Measurements from ENCODE around the gene HS3ST3B1.

HS3ST3B1 gene

DNA sequence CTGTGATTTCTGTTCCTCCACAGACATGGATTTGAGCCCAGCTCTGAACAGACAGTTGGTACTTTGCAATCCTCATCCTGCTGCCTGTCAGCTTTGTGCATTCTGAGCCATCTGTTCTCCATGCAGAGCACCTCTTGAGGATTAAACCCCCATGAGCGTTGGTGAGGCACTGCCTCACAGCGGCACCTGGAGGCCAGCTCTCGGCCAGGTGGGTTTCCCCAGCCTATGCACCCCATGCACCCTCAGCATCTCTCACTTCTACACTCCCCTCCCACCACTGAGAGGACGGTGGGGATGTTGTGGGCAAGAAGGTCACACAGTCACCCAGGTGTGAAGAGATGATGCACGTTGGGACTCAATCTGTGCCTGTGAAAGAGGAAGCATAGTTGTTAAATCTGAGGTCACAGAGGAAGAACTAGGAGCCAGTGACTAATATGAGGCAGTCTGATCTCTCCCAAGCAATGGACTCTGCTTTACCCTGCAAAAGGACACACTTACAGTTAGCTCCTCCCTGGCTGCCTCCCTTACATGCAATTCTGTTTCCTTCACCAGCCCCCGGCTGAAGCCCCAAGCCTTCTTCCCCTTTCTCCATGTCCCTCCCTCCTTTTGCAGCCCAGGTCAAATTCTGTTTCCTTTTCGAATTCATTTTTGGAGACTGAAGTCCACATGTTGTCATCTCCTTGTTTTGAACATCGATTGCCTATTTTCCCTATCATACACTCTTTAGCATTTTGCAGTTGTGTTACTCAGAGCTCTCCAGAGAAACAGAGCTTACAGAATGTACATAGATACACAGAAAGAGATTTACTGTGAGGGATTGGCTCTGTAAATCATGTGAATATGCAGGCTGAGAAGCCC is 58.5 kb downstream of the HS3ST3B1 start:
- no peak for FAIRE-seq

GRCh38 chr17:14360856-14361255 is 60.0 kb downstream of the HS3ST3B1 start:
- FAIRE-seq: no peak

DNA sequence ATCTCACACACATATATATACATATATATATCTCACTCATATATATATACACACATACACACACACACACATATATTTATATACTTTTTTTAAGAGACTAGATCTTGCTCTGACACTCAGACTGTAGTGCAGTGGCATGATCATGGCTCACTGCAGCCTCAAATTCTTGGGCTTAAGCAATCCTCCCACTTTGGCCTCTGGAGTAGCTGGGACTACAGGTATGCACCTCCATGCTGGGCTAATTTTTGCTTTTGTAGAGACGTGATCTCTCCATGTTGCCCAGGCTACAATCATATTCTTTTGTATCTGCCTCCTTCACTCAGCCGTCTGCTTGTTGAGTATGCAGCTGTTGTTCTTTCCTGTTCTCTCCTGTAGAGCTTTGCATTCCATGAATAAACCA is 60.6 kb downstream of the HS3ST3B1 start:
- no peak for FAIRE-seq

- FAIRE-seq: no peak
Measured at GRCh38 chr17:14361945-14362508, 61.1 kb downstream of the HS3ST3B1 start.

DNA sequence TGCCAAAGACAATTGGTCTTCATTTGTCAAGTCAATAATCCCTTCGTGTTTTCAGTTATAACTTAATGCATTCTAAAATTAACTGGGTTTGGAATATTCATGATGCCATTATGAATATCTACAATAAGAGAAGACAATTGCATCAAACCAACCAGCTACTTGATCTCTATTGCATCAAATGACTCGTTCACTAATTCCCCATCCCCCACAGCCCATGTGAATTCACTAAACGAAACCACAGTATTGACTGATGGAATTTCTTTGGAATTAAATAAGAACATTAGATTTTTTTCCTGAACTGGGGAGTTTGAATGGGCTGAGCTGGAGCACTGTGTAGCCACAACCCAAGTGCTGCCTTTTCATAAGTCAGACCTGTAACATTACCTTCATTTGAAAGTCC is 65.3 kb downstream of the HS3ST3B1 start:
- FAIRE-seq: no peak

DNA sequence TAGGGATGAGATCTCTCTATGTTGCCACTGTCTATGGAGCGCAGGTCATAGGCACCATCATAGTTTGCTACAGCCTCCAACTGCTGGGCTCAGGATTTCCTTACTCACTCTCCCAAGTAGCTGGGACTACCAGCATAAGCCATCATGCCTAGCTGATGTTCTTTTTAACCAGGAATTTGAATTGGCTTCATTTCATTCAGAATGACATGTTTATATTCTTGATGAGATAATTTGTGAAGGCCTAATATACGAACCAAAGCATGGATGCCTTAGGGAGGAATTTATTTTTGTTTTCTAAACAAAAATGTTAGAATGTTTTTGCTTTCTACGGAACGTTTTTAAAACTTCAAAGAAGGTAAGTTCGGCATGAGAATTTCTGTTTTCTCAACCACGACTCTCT is 71.6 kb downstream of the HS3ST3B1 start:
- no peak for FAIRE-seq

- no peak for FAIRE-seq
Measured at GRCh38 chr17:14372905-14373613, 72.2 kb downstream of the HS3ST3B1 start.

DNA sequence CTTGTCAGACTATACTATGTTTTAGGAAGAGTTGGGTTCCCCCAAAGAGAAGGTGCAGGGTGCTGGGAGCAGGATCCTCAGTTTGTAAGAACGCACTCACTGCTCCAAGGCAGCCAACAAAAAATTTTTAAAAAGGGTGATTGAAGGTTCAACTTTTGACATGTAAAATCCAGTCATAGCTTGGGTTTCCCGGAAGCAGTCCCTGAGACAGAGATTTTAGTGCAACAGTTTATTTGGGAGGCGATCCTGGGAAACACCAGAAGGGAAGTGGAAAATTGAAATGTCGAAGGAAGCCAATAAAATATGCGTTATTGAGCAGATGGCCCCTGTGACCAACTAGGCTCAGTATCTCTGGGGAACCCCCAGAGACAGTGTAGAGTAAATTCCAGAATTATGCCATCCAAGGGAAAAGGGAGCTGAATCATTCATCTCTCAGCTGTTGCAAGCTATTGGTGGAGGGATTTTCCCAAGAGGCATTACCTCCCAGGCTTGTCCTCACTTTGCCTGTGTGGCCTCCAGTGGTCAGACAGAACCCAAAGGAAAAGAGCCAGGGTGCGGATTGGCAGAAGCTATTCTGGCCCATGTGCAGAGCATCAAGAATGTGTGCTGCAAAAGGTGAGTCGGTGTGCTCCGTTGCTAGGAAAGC is 72.9 kb downstream of the HS3ST3B1 start:
- FAIRE-seq: no peak

- FAIRE-seq: no peak
Measured at GRCh38 chr17:14374268-14374667, 73.4 kb downstream of the HS3ST3B1 start.

GRCh38 chr17:14376666-14377065 is 75.8 kb downstream of the HS3ST3B1 start:
- no peak for FAIRE-seq

DNA sequence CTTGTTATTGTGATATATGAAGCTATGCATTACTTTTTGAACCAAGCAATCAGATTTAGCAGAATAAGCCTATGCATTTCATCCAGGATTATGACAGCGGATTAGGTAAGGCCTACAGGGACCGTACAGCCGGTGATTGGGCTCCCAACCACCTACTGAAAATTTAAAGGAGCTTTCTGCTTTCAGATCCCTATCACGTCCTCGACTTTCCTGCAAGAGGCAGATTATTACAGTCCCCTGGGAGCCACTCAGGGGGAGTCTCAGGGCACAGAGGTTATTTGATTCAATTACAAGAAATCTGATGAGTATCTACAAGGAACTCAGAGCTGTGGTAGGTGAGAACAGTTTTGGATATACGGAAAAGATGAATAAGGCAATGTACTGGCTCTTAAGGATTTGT is 80.7 kb downstream of the HS3ST3B1 start:
- no peak for FAIRE-seq

DNA sequence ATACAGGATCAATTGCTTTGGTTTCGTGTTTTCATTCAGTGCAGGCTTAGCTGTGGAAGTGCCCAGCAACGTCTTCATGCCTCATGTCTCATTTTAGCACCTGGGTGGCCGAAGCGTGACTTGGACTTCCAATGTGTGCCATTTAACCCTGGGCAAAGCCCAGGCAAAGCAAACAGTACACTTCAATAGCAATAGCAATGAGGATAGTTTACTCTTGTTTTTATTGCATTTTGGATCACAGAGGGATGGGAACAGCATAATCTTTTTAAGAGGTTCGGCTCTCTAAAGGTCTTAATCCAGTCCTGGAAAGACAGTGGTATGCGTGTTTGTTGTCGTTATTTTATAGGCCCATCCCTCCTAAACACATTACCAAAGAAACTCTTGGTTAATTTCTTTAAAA is 86.2 kb downstream of the HS3ST3B1 start:
- FAIRE-seq: no peak

GRCh38 chr17:14389681-14390080 is 88.8 kb downstream of the HS3ST3B1 start:
- FAIRE-seq: no peak

DNA sequence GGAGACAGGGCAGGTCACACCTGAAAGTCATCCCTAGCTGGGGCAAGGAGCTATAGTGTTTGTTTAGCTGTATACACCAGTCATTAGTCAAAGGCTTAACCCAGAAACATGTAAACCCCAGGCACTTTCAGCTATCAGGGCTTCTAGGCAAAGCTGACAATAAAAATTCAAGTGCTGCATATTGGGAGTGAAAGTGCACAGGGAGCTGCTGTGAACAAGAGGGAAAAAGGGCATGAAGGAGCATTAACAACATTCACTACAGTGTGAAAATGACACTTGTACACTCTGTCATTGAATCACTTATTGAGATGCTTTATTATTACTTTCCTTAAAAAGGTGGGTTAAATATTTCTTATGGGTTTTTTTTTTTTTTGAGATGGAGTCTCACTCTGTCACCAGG is 92.8 kb downstream of the HS3ST3B1 start:
- FAIRE-seq: no peak

DNA sequence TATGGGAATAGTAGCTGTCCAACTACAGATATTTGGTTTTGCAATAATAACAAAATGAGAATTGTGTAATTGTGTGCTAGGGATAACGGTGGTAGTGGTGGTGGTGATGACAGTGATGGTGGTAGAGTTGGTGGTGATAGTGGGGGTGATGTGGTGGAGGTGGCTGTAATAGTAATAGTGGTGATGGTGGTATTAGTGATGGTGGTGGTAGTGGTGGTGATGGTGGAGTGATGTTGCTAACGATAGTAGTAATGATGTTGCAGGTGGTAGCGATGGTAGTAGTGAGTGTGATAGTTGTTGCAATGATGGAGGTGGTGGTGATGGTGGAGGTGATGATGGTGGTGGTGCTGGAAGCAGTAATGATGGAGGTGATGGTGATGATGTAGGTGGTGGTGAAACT is 94.4 kb downstream of the HS3ST3B1 start:
- FAIRE-seq: no peak

GRCh38 chr17:14396547-14396946 is 95.7 kb downstream of the HS3ST3B1 start:
- no peak for FAIRE-seq

GRCh38 chr17:14398766-14399165 is 97.9 kb downstream of the HS3ST3B1 start:
- FAIRE-seq: no peak

Measured in islet of Langerhans (tissue), 1 donor.